Astrocyte (in vitro differentiated cells and primary cell): ENCODE measurements around the gene ALOX12. TPM values are rescaled to one million over a fixed set of nuclear protein-coding genes. Genes with fewer than 3 reads are reported as not detected.
"Not testable (repeated sequence)": the region's sequence is repeated elsewhere in the genome, so short reads cannot be mapped to it uniquely, and the experiment has no call there.

Experiments used
- DNase-seq: peaks from one replicate; pipeline ENCODE4 v3.0.0-alpha.2; 2010; ENCODE audit warnings: low read depth
- FAIRE-seq: peaks from 2 replicates; lab custom pipeline; 2011; peaks lifted over from hg19 to GRCh38; lab: Jason Lieb, UNC
- H2AFZ ChIP-seq: 2 replicates; pipeline ENCODE4 v1.6.0; 2012; ENCODE audit warnings: low read depth, low read length, inconsistent platforms
- H3K27ac ChIP-seq: 2 replicates; pipeline ENCODE4 v1.5.1; 2011; ENCODE audit warnings: low read depth, low read length, inconsistent platforms
- H3K27me3 ChIP-seq: 2 replicates; pipeline ENCODE4 v1.6.0; 2011; ENCODE audit warnings: low read length, inconsistent platforms; ENCODE audit not compliant: insufficient read depth
- H3K36me3 ChIP-seq: 2 replicates; pipeline ENCODE4 v1.5.1; 2011; ENCODE audit warnings: low read length, inconsistent platforms; ENCODE audit not compliant: insufficient read depth
- H3K4me1 ChIP-seq: 2 replicates; pipeline ENCODE4 v1.5.1; 2011; ENCODE audit warnings: low read length, inconsistent platforms; ENCODE audit not compliant: insufficient read depth
- H3K4me2 ChIP-seq: 2 replicates; pipeline ENCODE4 v1.6.0; 2012; ENCODE audit warnings: low read length, inconsistent platforms
- H3K4me3 ChIP-seq: 2 replicates; pipeline ENCODE4 v1.5.1; 2011; ENCODE audit warnings: low read depth, mild to moderate bottlenecking, low read length, inconsistent platforms; ENCODE audit not compliant: insufficient read depth
- H3K79me2 ChIP-seq: 2 replicates; pipeline ENCODE4 v1.6.0; 2012; ENCODE audit warnings: mild to moderate bottlenecking, low read length, inconsistent platforms; ENCODE audit not compliant: insufficient read depth
- H3K9ac ChIP-seq: 2 replicates; pipeline ENCODE4 v1.6.0; 2012; ENCODE audit warnings: mild to moderate bottlenecking, low read length, inconsistent platforms
- H3K9me3 ChIP-seq: 2 replicates; pipeline ENCODE4 v1.5.1; 2012; ENCODE audit warnings: low read depth, mild to moderate bottlenecking, low read length, inconsistent platforms; ENCODE audit not compliant: insufficient read depth
- H4K20me1 ChIP-seq: 2 replicates; pipeline ENCODE4 v1.6.0; 2012; ENCODE audit warnings: low read length, inconsistent platforms; ENCODE audit not compliant: insufficient read depth
- H3K27ac Mint-ChIP-seq: one replicate; pipeline ENCODE4 v1.8.0; 2021; ENCODE audit warnings: mild to moderate bottlenecking, mixed read lengths; ENCODE audit not compliant: unreplicated experiment
- H3K27me3 Mint-ChIP-seq: one replicate; pipeline ENCODE4 v1.8.0; 2021; ENCODE audit warnings: low read depth, mixed read lengths; ENCODE audit not compliant: unreplicated experiment
- H3K36me3 Mint-ChIP-seq: one replicate; pipeline ENCODE4 v1.8.0; 2021; ENCODE audit warnings: low read depth, mixed read lengths; ENCODE audit not compliant: unreplicated experiment
- H3K4me1 Mint-ChIP-seq: one replicate; pipeline ENCODE4 v1.8.0; 2021; ENCODE audit warnings: low read depth, mixed read lengths; ENCODE audit not compliant: unreplicated experiment
- H3K4me3 Mint-ChIP-seq: one replicate; pipeline ENCODE4 v1.8.0; 2021; ENCODE audit warnings: mild to moderate bottlenecking, moderate library complexity, mixed read lengths; ENCODE audit not compliant: unreplicated experiment
- H3K9me3 Mint-ChIP-seq: one replicate; pipeline ENCODE4 v1.8.0; 2021; ENCODE audit warnings: mild to moderate bottlenecking, mixed read lengths; ENCODE audit not compliant: unreplicated experiment
- CTCF ChIP-seq: IDR thresholded peaks from 2 replicates; pipeline ENCODE4 v1.5.1; 2011; ENCODE audit warnings: low read depth, mild to moderate bottlenecking, inconsistent platforms, low read length, moderate library complexity; ENCODE audit not compliant: insufficient read depth
- EZH2 ChIP-seq: IDR thresholded peaks from 2 replicates; pipeline ENCODE4 v1.6.1; 2012; ENCODE audit warnings: mild to moderate bottlenecking, low read length, inconsistent platforms; ENCODE audit not compliant: insufficient read depth
- total RNA-seq: library from RNA; stranded (reverse); gene quantifications from 2 replicates; pipeline ENCODE4 v1.2.1, GENCODE V29; 2021

ALOX12 gene
- total RNA-seq, 1 donor from 2014 or later: not detected

GRCh38 chr17:6948976-6949375 lies 46.9 kb upstream of the ALOX12 start:
- no peaks in the 10 kb centered on the region for H3K79me2 ChIP-seq
- no peak overlapping the region for H2AFZ ChIP-seq
- H3K9me3 ChIP-seq: no peaks in the 10 kb centered on the region
- H3K4me1 Mint-ChIP-seq: no peaks in the 10 kb centered on the region
- no peak overlapping the region for H3K4me3 Mint-ChIP-seq
- H3K36me3 ChIP-seq: no peaks in the 10 kb centered on the region
- H3K9ac ChIP-seq: no peak overlapping the region
- DNase-seq (no peak), FAIRE-seq (no peak)
- H3K27ac ChIP-seq: no peak overlapping the region
- TF ChIP-seq CTCF: no peak
- TF ChIP-seq EZH2: no peak
- no peak overlapping the region for H3K27ac Mint-ChIP-seq
- peaks cover 5% of the 10 kb centered on the region for H3K9me3 Mint-ChIP-seq
- H4K20me1 ChIP-seq: no peaks in the 10 kb centered on the region
- no peak overlapping the region for H3K4me3 ChIP-seq
- H3K27me3 Mint-ChIP-seq: peaks cover 11% of the 10 kb centered on the region
- H3K36me3 Mint-ChIP-seq: no peaks in the 10 kb centered on the region
- H3K4me2 ChIP-seq: no peak overlapping the region
- H3K27me3 ChIP-seq: no peaks in the 10 kb centered on the region
- H3K4me1 ChIP-seq: no peaks in the 10 kb centered on the region

DNA sequence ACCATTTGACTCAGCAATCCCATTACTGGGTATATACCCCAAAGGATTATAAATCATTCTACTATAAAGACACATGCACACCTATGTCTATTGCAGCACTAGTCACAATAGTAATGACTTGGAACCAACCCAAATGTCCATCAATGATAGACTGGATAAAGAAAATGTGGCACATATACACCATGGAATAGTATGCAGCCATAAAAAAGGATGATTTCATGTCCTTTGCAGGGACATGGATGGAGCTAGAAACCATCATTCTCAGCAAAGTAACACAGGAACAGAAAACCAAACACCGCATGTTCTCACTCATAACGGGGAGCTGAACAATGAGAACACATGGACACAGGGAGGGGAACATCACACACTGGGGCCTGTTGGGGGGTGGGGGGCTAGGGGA lies 44.9 kb upstream of the ALOX12 start:
- H3K4me3 ChIP-seq, H2AFZ ChIP-seq, H3K4me1 Mint-ChIP-seq, H3K9me3 Mint-ChIP-seq, H3K27me3 ChIP-seq, H3K9ac ChIP-seq, H3K27ac Mint-ChIP-seq, H3K4me3 Mint-ChIP-seq, H3K27ac ChIP-seq, H4K20me1 ChIP-seq, H3K4me2 ChIP-seq, H3K4me1 ChIP-seq, H3K9me3 ChIP-seq, H3K36me3 ChIP-seq, H3K36me3 Mint-ChIP-seq, FAIRE-seq, DNase-seq, H3K79me2 ChIP-seq: not testable (repeated sequence)
- peaks cover 15% of the 10 kb centered on the region for H3K27me3 Mint-ChIP-seq

DNA sequence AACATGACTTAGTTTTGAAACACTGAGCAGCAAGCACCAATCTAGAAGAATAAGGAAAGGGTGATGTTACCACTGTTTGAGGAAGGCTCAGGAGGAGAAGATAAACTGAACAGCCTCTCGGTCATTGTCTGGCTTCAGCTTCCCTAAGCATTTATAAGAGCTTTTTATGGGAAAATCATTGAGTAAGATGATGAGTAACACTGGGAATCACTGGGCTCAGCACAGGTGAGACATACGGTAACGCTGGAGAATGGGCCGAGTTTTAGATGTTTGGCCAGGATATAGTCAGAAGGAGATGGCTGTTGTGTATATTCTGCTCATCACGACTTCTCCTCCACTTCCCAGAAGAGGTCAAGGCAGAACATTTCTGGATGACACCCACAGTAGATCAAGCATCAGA lies 42.2 kb upstream of the ALOX12 start:
- Mint-ChIP-seq H3K36me3 (no peaks in the 10 kb centered on the region), H3K9me3 (peaks cover 6% of the 10 kb centered on the region), H3K27ac (no peak overlapping the region), H3K4me3 (no peak overlapping the region), H3K27me3 (peaks cover 14% of the 10 kb centered on the region), H3K4me1 (no peaks in the 10 kb centered on the region)
- Histone ChIP-seq H4K20me1 (no peaks in the 10 kb centered on the region), H2AFZ (no peak overlapping the region), H3K36me3 (no peaks in the 10 kb centered on the region), H3K9me3 (no peaks in the 10 kb centered on the region), H3K27me3 (no peaks in the 10 kb centered on the region), H3K27ac (no peak overlapping the region), H3K4me2 (no peak overlapping the region), H3K79me2 (no peaks in the 10 kb centered on the region), H3K9ac (no peak overlapping the region), H3K4me3 (no peak overlapping the region), H3K4me1 (no peaks in the 10 kb centered on the region)
- TF ChIP-seq CTCF (no peak), EZH2 (no peak)
- no peak for FAIRE-seq
- no peak for DNase-seq
